Panc1 (cell line): ENCODE measurements around the gene SOHLH2. TPM values are rescaled to one million over a fixed set of nuclear protein-coding genes. Genes with fewer than 3 reads are reported as not detected.

Experiments
- ATAC-seq: fragments of 200-7000 bp; cut with Tn5 transposase; 2 replicates; pipeline ENCODE4 v1.9.1; 2020; ENCODE audit warnings: mild to moderate bottlenecking, moderate library complexity
- BruUV-seq: library from RNA; stranded (reverse); fragments of 400-500 nt; replicated peaks from 2 replicates; lab custom pipeline; 2021; lab: Mats Ljungman, UMichigan
- CTCF ChIA-PET: fragments of 300-600 bp; sonication (Branson Sonifier 250); formaldehyde crosslinking; loops from one replicate; lab custom pipeline; 2022; ENCODE audit warnings: antibody characterized with exemption; lab: Charles Lee
- POLR2A ChIA-PET: fragments of 300-600 bp; sonication (Branson Sonifier 250); formaldehyde crosslinking; loops from one replicate; lab custom pipeline; 2022; ENCODE audit warnings: antibody characterized with exemption; lab: Charles Lee
- DNase-seq: peaks from one replicate; pipeline ENCODE4 v3.0.0-alpha.2; 2010; ENCODE audit warnings: low read depth, low spot score
- H3K27ac ChIP-seq: 2 replicates; pipeline ENCODE4 v1.5.1; 2011; ENCODE audit warnings: mild to moderate bottlenecking, low read length, inconsistent platforms
- H3K27me3 ChIP-seq: fragments of 200-500 bp; sonication (Bioruptor generic); 2 replicates; pipeline ENCODE4 v1.6.0; 2014; ENCODE audit warnings: low read length, inconsistent platforms; ENCODE audit not compliant: control insufficient read depth, insufficient read depth
- H3K36me3 ChIP-seq: fragments of 200-500 bp; sonication (Bioruptor generic); 2 replicates; pipeline ENCODE4 v1.5.1; 2014; ENCODE audit warnings: inconsistent platforms, mild to moderate bottlenecking, low read length, moderate library complexity; ENCODE audit not compliant: control insufficient read depth, insufficient read depth
- H3K4me1 ChIP-seq: 2 replicates; pipeline ENCODE4 v1.5.1; 2011; ENCODE audit warnings: inconsistent platforms, mild to moderate bottlenecking, low read length, moderate library complexity; ENCODE audit not compliant: control insufficient read depth, insufficient read depth
- H3K4me3 ChIP-seq, 2 experiments: 2 replicates each; pipeline ENCODE4 v1.5.1; 2011 to 2012; ENCODE audit warnings: low read depth in 2 of 2, low read length in 2 of 2, mild to moderate bottlenecking in 2 of 2, inconsistent platforms in 1 of 2, moderate library complexity in 1 of 2
- H3K9me3 ChIP-seq: fragments of 200-500 bp; sonication (Bioruptor generic); 2 replicates; pipeline ENCODE4 v1.5.1; 2014; ENCODE audit warnings: low read depth, mild to moderate bottlenecking, inconsistent platforms, low read length, moderate library complexity; ENCODE audit not compliant: control insufficient read depth, insufficient read depth
- CTCF ChIP-seq: fragments of 450-650 bp; IDR thresholded peaks from 2 replicates; pipeline ENCODE4 v1.5.1; 2017; ENCODE audit warnings: mild to moderate bottlenecking
- POLR2AphosphoS5 ChIP-seq: IDR thresholded peaks from 2 replicates; pipeline ENCODE4 v1.6.1; 2012; ENCODE audit warnings: mild to moderate bottlenecking, low read depth, low read length, moderate library complexity
- REST ChIP-seq, 2 experiments: IDR thresholded peaks; 2 replicates each; pipeline ENCODE4 v1.6.1; 2011 to 2012; ENCODE audit warnings: low read depth in 2 of 2, control low read depth in 1 of 2, low read length in 1 of 2, mild to moderate bottlenecking in 1 of 2, moderate library complexity in 1 of 2; ENCODE audit not compliant: insufficient read depth in 1 of 2
- SIN3A ChIP-seq: IDR thresholded peaks from 2 replicates; pipeline ENCODE4 v1.6.1; 2012; ENCODE audit warnings: low read depth, mild to moderate bottlenecking, low read length, moderate library complexity, borderline replicate concordance; ENCODE audit not compliant: insufficient read depth
- TCF7L2 ChIP-seq: IDR thresholded peaks from 2 replicates; pipeline ENCODE4 v1.6.1; 2011; ENCODE audit warnings: mild to moderate bottlenecking, low read depth, low read length, inconsistent platforms
- in situ Hi-C: cut with HindIII; loops from 2 replicates; pipeline ENCODE4 v1.10.0; 2016; ENCODE audit warnings: low sequenced_read_pairs, low pct_unique_long_range_greater_than_20kb
- intact Hi-C: fragments of 100-400 bp; cut with micrococcal nuclease; formaldehyde crosslinking; loops from one replicate; pipeline ENCODE4 v1.10.0; 2022; ENCODE audit not compliant: unreplicated experiment
- total RNA-seq: library from RNA; stranded (reverse); gene quantifications from one replicate; pipeline ENCODE4 v1.2.1, GENCODE V29; 2021; ENCODE audit not compliant: unreplicated experiment

The SOHLH2 gene
- total RNA-seq, 1 experiment from 2014 or later = 0.08 TPM

DNA sequence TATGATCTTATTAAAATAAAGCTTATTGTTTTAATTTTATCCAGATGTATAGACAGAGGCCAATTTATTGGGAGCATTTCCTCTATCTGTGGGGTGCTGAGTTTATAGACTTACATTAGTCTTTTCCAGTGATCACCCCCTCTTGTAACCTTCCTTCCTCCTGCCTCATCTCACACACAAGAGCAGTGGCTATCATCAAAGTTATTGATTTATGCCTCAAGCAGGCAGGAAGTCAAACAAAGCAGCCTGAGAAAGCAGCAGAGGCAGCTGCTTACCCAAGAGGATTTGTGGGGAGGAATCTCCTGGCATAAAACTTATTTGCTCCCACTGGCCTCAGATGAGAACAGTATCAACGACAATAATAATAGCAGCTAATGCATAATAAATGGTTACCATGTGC, 56.9 kb downstream of the SOHLH2 start:
- no peak for ATAC-seq
- H3K9me3 ChIP-seq = no peaks in the 10 kb centered on the region
- in situ Hi-C loops (no loop called here), intact Hi-C loops (no loop called here)
- TF ChIP-seq CTCF (no peak), TCF7L2 (no peak), POLR2AphosphoS5 (no peak), SIN3A (no peak), REST (IDR thresholded peaks at IDR 0.05; ENCODE audit: insufficient read depth in 1 of 2, low read depth in 2 of 2, low read length in 1 of 2) (no peak)
- H3K4me1 ChIP-seq = no peaks in the 10 kb centered on the region
- H3K27me3 ChIP-seq = no peaks in the 10 kb centered on the region
- no peak overlapping the region for H3K27ac ChIP-seq
- DNase-seq = no peak
- ChIA-PET CTCF (no interaction called here), POLR2A (no interaction called here)
- H3K36me3 ChIP-seq = no peaks in the 10 kb centered on the region
- H3K4me3 ChIP-seq = no peak overlapping the region
- no TSS peak for BruUV-seq

GRCh38 chr13:36154567-36155291, 59.6 kb downstream of the SOHLH2 start:
- TF ChIP-seq CTCF = no peak
- TF ChIP-seq REST (IDR thresholded peaks at IDR 0.05; ENCODE audit: insufficient read depth in 1 of 2, low read depth in 2 of 2, low read length in 1 of 2) = no peak
- TF ChIP-seq SIN3A = no peak
- no peak for TF ChIP-seq POLR2AphosphoS5
- no peak for TF ChIP-seq TCF7L2
- no peak for DNase-seq
- no peak for ATAC-seq
- ChIA-PET POLR2A (no interaction called here), CTCF (no interaction called here)
- Histone ChIP-seq H3K27me3 (no peaks in the 10 kb centered on the region), H3K9me3 (no peaks in the 10 kb centered on the region), H3K4me3 (no peak overlapping the region), H3K36me3 (no peaks in the 10 kb centered on the region), H3K4me1 (no peaks in the 10 kb centered on the region), H3K27ac (no peak overlapping the region)
- intact Hi-C loops = no loop called here
- no TSS peak for BruUV-seq
- in situ Hi-C loops = no loop called here
